Measurements from ENCODE around the gene SYNJ2.
"Not testable (repeated sequence)": the region's sequence is repeated elsewhere in the genome, so short reads cannot be mapped to it uniquely, and the experiment has no call there.

Gene SYNJ2

DNA sequence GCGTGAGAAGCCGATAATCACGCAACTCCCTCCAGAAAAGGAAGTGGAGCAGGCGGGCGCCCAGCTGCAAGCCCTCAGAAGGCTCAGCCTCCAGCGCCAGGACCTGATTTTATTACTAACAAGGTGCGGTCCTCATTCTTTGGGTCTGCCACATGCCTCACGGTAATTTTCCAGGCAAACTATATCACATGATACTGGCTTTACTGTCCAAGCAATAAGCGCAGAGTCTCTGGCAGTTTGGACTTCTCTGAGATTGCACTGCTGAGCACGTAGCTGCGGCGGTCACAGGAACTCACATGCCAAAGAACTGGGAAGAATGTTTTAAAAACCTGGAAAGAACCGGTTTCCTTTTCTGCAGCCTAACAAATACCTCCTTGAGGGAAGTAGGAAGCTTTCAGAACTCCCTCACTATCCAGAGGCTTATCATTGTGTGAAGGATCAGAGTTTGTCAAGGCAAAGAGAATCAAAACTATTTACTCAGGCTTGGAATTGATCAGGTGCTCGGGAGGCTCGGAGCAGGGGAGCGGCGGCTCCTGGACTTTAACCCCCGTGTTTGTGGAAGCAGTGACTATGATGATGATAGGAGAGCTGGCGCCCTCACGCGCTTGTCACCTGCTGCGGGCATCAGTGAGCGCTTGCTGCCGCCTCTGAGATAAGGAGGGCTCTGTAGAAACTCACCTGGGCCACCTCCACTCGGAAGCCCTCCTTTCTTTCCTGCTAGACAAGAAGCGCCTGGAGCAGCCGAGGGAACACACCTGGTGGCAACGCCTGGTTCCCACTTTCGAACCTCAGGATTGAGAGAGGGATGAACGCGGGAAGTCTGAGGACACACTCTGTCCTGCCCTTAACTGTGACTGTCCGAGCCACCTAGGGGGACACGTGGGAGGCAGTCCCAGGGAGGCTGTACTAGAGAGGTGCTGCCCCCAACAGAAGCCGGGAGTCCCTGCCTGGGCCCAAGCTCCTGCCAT, 27.2 kb upstream of the SYNJ2 start:
- DNase-seq (ENCODE audit: insufficient read length, low spot score) (no peak), FAIRE-seq (no peak)

DNA sequence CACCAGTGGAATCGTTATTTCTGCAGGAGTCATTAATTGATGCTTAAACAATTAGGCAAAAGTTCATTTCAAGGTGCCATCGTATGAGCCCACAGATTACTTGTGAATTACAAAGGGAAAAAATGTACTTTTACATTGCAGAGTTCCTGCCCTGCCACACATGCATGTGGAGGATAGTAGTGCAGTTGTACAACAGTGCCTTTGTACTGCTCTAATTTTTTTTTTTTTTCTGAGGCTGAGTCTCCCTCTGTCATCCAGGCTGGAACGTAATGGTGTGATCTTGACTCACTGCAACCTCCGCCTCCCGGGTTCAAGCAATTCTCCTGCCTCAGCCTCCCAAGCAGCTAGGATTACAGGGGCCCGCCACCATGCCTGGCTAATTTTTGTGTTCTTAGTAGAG, 26.0 kb upstream of the SYNJ2 start:
- DNase-seq (ENCODE audit: insufficient read length, low spot score) (no peak), FAIRE-seq (no peak)

DNA sequence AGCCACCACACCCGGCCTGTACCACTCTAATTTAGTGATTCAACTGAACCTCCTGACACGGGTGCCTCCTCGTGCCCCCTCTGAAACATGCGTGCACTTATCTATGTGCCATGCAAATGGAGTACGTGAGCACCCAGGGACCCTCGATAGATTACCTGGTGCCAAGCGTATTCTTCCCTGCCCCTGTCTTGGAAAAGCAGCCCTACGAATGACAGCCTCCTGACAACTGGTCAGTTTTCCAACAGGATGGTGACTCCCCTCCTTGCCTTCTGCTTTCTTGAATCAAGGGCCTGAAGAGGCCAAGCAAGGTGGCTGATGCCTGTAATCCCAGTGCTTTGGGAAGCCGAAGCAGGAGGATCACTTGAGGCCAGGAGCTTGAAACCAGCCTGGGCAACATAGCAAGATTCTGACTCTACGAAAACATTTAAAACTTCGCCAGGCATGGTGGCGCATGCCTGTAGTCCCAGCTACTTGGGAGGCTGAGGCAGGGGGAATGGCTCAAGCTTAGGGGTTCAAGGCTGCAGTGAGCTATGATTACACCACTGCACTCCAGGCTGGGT, 25.4 kb upstream of the SYNJ2 start:
- DNase-seq (ENCODE audit: insufficient read length, low spot score), result no peak
- no peak for FAIRE-seq

DNA sequence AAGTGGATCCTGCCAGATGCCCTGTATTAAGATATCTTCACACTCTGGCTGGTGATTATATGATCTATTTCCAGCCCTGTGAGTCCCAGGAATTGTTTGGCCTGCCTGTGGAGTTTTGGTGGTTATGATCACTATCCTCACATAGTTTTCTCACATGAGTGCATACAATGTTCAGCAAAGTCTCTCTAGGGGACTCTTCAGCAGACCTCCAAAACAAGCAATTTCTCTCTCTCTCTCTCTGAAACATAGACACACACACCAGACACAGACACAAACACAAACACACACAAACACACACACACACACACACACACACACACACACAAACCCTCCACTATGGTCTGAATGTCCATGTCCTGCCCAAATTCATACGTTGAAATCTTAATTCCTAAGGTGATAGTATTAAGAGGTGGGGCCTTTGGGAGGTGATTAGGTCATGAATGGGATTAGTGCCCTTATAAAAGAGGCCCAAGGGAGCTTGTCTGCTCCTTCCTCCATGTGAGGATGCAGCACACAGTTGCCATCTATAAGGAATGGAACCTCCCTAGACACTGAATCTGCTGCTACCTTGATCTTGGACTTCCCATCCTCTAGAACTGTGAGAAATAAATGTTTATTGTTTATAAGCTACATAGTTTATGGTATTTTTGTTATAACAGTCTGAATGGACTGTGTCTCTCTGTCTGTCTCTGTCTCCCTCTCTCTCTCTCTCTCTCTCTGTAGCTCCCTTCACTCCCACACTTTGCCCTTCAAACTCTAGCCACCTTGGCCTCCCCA, 22.0 kb upstream of the SYNJ2 start:
- FAIRE-seq (no peak), DNase-seq (ENCODE audit: insufficient read length, low spot score) (no peak)

DNA sequence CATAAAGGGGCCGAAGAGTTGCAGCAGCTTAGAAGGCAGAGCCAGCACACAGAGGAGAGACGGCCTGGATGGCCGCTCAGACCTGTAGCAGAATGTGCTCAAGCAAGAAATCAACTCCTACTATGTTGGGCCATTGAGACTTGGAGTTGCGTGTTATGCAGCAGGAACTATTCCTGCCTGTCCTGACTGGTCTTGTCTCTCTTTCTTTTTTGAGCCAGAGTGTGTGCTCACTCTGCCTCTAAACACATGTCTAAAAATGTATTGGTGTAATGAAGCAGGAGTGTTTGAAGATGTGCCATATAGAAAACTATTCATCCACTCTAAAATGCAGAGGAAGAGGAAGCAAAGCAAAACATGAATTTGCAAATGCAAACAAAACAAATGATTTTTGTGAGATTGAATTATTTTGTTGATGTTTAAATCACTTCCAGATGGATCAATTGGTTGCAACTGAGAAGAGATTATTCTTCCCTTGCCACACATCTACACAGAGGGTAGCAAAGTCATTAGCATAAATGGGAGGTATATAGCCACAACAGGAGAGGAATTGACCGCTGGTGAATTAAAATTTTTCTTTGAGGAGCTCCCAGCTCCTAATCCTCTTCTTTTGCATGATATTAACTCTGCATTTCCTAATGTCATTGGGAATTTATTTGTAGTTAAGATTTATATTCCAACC, 20.4 kb upstream of the SYNJ2 start:
- DNase-seq (ENCODE audit: insufficient read length, low spot score) (no peak), FAIRE-seq (no peak)

DNA sequence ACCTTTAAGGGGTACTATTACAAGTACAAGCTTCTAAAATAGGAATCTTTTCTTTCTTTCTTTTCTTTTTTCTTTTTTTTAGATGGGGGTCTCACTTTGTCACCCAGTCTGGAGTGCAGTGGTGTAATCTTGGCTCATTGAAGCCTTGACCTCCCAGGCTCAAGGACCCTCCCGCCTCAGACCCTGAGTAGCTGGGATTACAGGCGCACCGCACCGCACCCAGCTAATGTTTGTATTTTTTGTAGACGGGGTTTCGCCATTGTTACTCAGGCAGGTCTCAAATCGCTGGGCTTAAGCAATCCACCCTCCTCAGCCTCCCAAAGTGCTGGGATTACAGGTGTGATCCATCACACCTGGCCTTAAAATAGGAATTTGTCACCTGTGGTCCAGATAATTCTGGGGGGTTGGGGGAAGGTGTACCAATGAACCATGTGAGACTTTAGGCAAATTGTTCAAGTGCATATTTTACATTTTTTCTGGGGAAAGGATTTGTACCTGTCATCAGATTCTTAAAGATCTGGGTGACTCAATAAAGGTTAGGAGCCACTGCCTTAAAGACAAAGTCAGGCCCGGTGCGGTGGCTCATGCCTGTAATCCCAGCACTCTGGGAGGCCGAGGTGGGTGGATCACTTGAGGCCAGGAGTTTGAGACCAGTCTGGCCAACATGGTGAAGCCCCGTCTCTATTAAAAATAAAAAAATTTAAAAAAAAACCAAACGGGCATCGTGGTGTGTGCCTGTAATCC, 19.7 kb upstream of the SYNJ2 start:
- DNase-seq (ENCODE audit: insufficient read length, low spot score), result no peak

DNA sequence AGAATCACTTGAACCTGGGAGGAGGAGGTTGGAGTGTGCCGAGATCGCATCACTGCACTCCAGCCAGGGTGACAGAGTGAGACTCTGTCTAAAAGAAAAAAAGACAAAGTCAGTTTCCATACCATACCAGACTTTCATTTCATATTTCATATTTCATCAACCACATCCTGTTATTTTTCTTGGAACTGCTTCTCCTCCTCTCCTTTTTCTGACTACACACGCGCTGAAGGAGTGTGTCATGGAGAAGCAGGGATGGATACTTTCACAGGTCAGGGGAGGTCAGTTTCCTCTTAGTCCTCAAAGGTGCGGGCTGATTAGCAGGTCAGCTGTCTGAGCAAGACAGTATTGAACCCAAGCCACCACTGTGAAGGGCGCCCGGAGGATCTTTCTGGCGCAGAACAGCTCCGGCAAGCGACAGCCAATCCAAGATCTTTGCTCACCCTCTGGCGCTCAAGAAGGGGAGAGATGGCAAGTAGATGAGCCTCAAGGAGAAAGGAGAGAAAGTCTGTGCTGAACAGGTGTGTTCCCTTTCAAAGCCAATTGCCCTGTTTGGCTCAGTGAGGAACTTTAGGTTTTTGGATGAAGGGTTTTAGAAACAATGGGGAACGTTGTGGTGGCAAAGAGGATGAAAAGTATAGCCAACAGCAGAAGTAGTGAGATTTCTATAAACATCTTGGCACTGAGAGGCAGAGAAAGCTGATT, 18.9 kb upstream of the SYNJ2 start:
- FAIRE-seq (peak; percentile 36), DNase-seq (ENCODE audit: insufficient read length, low spot score) (peak; percentile 53)

More for the DNA sequence above, 19.7 kb upstream of the SYNJ2 start:
- no peak for FAIRE-seq

DNA sequence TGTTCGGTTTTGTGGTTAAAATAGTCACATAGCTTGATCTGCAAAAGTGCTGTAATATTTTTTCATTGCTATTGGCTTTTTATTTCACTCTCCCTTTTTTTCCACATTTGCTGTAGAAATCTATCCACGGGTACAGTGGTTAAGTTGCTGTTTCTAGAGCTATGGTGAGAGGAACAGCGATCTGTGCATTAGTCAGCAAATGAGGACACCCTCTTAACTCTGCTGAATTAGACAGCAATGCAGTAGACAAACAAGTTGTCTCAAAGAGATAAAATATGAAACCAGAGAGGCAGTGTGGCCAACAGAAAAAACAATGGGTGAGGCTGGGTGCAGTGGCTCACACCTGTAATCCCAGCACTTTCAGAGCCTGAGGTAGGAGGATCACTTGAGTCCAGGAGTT, 17.6 kb upstream of the SYNJ2 start:
- DNase-seq (ENCODE audit: insufficient read length, low spot score) (no peak), FAIRE-seq (no peak)

DNA sequence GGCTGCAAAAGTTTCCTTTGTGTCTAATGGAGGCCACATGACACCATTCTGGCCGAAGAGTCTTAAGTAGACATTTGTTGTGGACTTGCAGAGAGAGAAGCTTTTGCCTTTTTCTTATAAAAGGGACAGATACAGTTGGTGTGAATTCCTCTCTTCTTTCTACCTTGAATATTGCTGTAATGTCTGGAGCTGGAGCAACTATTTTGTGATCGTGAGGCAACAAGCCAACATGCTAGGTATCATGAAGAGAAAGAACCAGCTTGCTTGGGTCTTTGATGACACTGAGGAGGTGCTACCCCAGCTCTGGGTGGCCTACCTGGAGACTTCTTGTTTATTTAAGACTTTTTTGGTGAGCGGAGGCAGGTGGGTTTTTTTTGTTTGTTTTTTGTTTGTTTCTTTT, 16.3 kb upstream of the SYNJ2 start:
- DNase-seq (ENCODE audit: insufficient read length, low spot score) (no peak), FAIRE-seq (no peak)

DNA sequence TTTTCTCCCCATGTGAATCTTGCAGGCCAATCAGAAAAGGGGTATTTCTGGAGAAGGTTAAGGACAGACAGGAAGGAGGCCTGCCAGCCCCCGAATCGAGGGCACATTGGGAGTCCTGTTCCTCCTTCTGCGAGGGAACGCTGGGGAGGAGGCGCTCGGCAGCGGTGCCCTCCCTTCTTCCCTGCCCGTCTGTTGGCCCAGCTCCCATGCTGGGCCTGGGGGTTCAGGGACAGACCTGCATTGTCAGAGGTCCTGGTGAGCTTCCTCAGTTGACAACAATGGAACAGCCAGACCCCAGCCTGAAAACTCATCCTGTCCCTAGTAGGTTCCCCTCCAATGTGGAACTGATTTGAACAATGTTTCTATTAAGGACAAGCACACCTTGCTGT, 15.1 kb upstream of the SYNJ2 start:
- DNase-seq (ENCODE audit: insufficient read length, low spot score), result no peak

DNA sequence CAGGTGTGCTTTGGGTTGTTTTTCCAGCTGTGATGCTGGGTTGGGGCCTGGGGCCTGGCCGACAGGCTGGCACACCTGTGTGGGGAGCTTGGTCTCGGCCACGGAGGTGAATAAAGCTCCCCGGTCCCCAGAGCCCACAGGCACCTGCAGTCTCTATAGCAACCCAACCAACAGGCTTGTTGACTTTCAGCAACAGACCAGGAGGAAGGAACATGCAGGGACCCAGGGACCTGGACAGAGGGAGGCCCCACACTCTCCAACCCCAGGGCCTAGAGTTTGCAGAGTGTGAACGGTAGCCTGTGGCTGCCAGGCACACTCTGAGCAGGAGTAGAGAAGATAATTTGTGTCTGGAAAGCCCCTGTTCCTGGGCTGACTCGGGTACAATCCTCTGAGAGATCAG, 14.6 kb upstream of the SYNJ2 start:
- no peak for DNase-seq (ENCODE audit: insufficient read length, low spot score)
- FAIRE-seq, result no peak

More for the DNA sequence above, 15.1 kb upstream of the SYNJ2 start:
- no peak for FAIRE-seq

DNA sequence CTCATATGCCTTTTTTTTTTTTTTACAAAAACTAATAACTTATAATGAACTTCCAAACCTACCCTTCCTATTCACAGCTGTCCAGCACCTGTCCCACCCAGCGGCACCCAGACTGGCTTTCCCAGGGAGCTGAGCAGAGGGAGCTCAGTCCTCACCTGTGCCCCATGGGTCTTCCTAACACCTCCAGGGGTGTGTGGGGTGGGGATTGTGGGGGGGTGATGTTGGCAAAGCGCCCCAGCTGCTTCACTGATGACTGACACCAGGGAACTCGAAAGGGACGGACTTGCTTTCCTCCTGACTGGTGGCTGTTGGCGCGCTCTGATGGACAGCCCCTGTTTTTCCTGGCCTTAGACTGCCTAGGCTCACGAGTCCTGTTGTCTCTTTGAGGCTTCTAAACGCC, 14.2 kb upstream of the SYNJ2 start:
- FAIRE-seq, result no peak

DNA sequence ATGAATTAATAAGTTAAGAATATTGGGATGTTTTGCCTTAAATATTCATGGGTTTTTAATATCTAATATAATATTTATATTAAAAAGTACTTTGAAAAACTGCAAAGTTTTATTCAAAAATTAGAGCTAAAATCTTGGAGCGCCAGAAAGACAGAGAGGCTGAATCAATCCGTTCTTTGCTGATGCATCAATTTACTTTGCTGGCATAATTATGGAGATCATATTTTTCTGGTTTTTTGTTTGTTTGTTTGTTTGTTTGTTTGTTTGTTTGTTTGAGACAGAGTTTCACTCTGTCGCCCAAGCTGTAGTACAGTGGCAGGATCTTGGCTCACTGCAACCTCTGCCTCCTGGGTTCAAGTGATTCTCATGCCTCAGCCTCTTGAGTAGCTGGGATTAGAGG, 9.5 kb upstream of the SYNJ2 start:
- not testable (repeated sequence) for FAIRE-seq; DNase-seq (ENCODE audit: insufficient read length, low spot score)

More for the DNA sequence above, 14.2 kb upstream of the SYNJ2 start:
- no peak for DNase-seq (ENCODE audit: insufficient read length, low spot score)

DNA sequence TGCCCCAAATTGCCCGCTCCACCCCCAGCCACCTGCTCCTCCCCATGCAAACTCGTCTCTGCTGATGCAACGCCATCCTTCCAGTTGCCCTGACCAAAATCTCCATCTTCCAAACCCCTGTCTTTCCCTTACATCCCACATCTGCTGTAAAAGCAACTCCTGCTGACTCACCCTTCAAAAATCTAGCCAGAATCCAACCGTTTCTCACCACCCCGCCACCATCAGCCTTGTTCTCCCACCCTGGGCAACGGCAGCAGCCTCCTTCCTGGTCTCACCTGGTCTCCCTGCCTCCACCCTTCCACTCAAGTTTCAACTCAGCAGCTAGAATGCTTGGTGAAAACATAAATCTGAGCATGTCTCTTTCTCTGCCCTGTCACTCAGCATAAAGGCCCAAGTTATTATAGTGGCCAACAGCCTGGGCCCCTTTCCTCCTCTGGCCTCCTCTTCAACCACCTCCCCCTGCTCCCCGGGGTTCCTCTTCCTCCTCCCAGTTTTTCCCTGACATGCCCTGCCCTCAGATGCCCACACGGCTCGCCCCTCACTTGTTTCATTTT, 7.2 kb upstream of the SYNJ2 start:
- FAIRE-seq (no peak), DNase-seq (ENCODE audit: insufficient read length, low spot score) (peak; percentile 45)

DNA sequence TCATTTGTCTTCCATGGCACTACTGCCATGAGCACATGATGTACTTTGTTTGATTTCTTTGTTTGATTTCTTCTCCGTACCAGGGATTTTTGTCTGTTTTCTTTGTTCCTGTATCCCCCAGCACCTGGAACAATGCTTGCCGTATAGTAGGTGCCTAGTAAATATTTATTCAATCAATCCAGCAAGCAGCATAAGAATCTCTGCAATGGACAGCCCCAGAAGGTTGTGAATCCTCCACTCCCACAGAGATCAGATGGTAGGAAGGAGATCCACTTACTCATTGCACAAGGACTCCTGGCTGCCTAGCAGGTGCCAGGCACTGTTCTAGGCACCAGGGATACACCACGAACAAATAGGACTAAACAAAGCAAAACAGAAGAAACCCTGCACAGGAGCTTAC, 6.7 kb upstream of the SYNJ2 start:
- DNase-seq (ENCODE audit: insufficient read length, low spot score), result no peak
- no peak for FAIRE-seq

DNA sequence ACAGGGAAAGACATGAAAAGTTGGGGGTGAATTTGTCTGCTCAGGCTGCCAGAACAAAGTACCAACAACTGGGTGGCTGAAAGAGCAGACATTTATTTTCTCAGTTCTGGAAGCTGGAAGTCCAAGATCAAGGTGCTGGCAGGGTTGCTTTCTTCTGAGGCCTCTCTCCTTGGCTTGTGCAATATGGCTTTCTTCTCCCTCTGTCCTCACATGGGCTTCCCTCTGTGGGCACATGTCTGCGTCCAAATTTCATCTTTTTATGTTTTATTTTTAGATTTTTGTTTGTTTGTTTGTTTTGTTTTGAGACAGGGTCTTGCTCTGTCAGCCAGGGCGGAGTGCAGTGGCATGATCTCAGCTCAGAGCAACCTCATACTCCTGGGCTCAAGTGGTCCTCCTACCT, 6.2 kb upstream of the SYNJ2 start:
- no peak for DNase-seq (ENCODE audit: insufficient read length, low spot score)
- FAIRE-seq, result no peak

DNA sequence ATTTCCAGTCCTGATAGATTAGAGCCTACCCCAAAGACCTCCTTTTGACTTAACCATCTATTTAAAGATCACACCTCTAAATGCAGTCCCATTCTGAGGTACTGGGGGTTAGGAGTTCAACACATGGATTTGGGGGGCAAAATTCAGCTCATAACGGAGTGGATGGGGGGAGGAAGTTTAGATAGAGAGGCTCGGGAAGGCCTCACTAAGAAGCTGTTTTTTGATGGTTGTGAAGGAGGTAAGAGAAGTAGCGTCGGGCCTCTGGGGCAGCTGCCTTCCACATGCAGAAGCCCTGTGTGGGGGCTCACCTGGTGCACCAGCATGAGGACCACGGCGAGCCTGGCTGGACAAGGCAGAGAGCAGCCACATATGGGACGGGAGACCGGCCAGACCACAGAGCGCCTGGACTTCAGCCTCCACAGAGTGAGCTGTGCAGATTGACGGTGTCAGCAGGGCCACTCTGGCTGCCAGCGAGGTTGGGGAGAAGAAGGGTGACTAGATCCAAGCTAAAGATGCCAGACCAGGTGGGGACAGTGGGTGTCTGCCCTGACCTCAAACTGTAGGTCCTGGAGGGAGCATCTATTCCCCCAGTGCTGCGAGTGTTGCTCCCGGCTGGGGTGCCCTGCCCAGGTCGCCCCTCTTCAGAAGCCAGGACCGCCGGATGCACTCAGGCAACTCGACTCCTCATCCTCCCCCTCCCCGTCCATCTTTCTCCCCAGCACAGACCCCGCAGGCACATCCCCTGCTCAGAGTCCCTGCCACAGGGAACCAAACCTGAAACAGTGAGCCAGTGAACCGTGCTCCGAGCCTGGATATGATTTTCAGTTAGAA, 5.1 kb upstream of the SYNJ2 start:
- DNase-seq (ENCODE audit: insufficient read length, low spot score), result no peak
- no peak for FAIRE-seq

DNA sequence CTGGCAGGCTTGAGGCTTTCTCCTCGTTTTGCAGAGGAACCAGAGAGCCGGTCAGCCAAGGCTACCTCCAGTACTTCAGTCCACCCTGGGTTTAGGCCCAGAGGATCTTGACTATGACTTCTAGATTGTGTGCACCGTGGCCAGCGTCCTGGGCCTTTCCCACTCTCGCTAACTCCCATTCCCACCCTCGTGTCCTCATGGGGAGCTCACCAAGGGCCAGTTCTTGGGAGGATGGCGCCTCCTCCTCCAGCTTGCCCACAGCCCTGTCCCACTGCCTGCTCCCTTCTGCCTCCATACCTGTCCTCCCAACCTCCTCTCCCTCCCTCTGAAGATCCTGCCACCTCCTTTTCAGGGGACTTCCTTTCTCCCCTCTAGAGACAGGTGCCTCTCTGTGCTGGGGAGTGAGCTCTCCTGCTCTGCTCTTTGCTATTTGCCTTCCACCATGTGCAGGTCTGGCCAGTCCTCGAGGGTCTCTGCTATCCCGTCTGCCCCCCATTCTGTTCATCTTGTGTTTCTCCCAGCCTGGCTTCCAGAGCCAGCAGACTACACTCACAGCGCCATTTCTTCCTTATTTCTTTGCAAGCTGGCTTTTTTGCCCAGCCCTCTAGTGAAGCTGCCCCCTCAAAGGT, 4.4 kb upstream of the SYNJ2 start:
- FAIRE-seq (no peak), DNase-seq (ENCODE audit: insufficient read length, low spot score) (no peak)

All from HTR-8/SVneo (cell line).